Activated T-cell treated with anti-CD3 and anti-CD28 coated beads, Interleukin-2, amount 50 U/mL, for 4 hours (primary cell): ENCODE results near the gene STARD9. TPM values are rescaled to one million over a fixed set of nuclear protein-coding genes. Genes with fewer than 3 reads are reported as not detected.

ENCODE experiments used
- ATAC-seq, 2 donors: fragments of 200-7000 bp; cut with Tn5 transposase; one replicate each; pipeline ENCODE4 v1.10.0; 2021
- DNase-seq: peaks from one replicate; pipeline ENCODE4 v3.0.0-alpha.2; 2020
- H3K27me3 Mint-ChIP-seq: one replicate; pipeline ENCODE4 v1.8.0; 2021; ENCODE audit warnings: low read depth, mixed read lengths
- H3K36me3 Mint-ChIP-seq: one replicate; pipeline ENCODE4 v1.8.0; 2022; ENCODE audit warnings: mixed read lengths; ENCODE audit not compliant: insufficient read depth
- H3K4me1 Mint-ChIP-seq: one replicate; pipeline ENCODE4 v1.8.0; 2021; ENCODE audit warnings: low read depth, mixed read lengths
- H3K4me3 Mint-ChIP-seq: one replicate; pipeline ENCODE4 v1.8.0; 2021; ENCODE audit warnings: mild to moderate bottlenecking, moderate library complexity, mixed read lengths
- H3K9me3 Mint-ChIP-seq: one replicate; pipeline ENCODE4 v1.8.0; 2021; ENCODE audit warnings: mixed read lengths
- total RNA-seq, 3 donors: library from RNA; stranded (reverse); gene quantifications; one replicate each; pipeline ENCODE4 v1.2.1, GENCODE V29; 2021

The STARD9 gene
- total RNA-seq, 3 donors from 2014 or later: 1.9 to 3.6 (median 3.0) TPM

DNA sequence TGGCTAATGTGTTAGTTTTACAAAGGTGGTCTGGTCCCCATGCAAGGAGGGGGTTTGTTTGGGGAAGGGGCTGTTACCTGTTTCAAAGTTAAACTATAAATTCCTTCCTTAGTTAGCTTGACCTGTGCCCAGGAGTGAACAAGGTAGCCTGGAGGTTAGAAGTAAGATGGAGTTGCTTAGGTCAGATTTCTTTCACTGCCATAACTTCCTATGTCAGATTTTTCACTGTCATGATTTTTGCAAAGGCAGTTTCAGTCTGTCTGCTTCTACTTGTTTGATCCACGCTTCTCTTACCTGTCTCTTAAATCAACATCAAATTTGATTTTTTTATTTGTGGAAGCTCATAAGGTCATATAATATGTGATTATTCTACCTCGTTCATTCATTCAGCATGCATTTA, 28.6 kb downstream of the STARD9 start:
- Mint-ChIP-seq H3K27me3 (peaks cover 1% of the 10 kb centered on the region), H3K4me1 (peaks cover 41% of the 10 kb centered on the region), H3K4me3 (no peak overlapping the region), H3K9me3 (no peaks in the 10 kb centered on the region), H3K36me3 (no peaks in the 10 kb centered on the region)
- no peak for DNase-seq
- ATAC-seq: no peak

- Mint-ChIP-seq H3K9me3 (no peaks in the 10 kb centered on the region), H3K4me1 (peaks cover 44% of the 10 kb centered on the region), H3K4me3 (peak overlapping the region; percentile 29), H3K36me3 (no peaks in the 10 kb centered on the region), H3K27me3 (peaks cover under 1% of the 10 kb centered on the region)
- no peak for DNase-seq
- ATAC-seq: no peak
These were observed 29.7 kb downstream of the STARD9 start for GRCh38 chr15:42604894-42605744.

DNA sequence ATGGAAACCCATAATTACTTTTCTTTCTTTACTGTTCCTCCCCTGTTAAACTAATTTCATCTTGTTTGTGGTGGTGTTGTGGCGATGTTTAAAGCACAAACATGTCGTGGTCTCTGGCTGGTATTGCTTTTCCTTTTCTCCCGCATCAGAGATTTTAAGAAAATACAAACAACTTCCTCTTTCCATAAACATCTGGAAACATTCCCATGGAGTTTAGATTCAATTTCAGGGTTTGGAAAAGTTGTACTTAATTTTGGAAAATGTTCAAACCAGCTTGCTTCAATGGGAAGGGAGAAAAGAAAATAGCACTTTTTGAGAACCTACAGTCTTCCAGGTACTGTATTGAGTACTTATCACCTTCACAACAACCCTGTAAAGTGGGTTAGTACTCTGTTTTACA, 30.4 kb downstream of the STARD9 start:
- no peak for DNase-seq
- peaks cover 44% of the 10 kb centered on the region for H3K4me1 Mint-ChIP-seq
- no peaks in the 10 kb centered on the region for H3K27me3 Mint-ChIP-seq
- H3K4me3 Mint-ChIP-seq: no peak overlapping the region
- H3K9me3 Mint-ChIP-seq: no peaks in the 10 kb centered on the region
- ATAC-seq: no peak
- H3K36me3 Mint-ChIP-seq: no peaks in the 10 kb centered on the region

DNA sequence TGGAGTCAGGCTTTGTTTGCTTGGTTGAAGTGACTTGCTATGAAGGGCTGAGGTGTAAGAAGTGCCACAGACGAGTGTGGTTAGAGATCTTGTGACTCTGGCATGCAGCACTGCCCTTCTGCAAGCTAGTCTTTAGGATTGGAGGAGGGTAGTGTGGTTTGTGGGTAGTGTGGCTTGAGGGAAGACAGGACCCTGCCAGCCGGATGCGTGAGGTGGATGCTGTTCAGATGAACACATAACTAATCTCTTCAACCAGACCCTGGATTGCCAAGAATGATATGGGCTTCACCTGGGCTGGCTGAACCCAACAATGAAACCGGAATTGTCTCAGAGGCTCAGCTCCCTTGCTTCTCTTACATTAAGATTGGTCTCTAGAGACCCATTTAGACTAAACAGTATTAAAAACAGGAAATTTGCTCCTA, 32.7 kb downstream of the STARD9 start:
- no peak for DNase-seq
- peak; percentile 61 for ATAC-seq
- Mint-ChIP-seq H3K4me1 (peaks cover 44% of the 10 kb centered on the region), H3K4me3 (peak overlapping the region; percentile 20), H3K27me3 (no peaks in the 10 kb centered on the region), H3K36me3 (no peaks in the 10 kb centered on the region), H3K9me3 (no peaks in the 10 kb centered on the region)

- H3K27me3 Mint-ChIP-seq: no peaks in the 10 kb centered on the region
- DNase-seq: no peak
- peak overlapping the region; percentile 41 for H3K4me3 Mint-ChIP-seq
- H3K36me3 Mint-ChIP-seq: no peaks in the 10 kb centered on the region
- ATAC-seq: peak; percentile 44 to 53
- H3K9me3 Mint-ChIP-seq: no peaks in the 10 kb centered on the region
- H3K4me1 Mint-ChIP-seq: peaks cover 40% of the 10 kb centered on the region
These were observed 33.5 kb downstream of the STARD9 start for GRCh38 chr15:42608752-42609488.

DNA sequence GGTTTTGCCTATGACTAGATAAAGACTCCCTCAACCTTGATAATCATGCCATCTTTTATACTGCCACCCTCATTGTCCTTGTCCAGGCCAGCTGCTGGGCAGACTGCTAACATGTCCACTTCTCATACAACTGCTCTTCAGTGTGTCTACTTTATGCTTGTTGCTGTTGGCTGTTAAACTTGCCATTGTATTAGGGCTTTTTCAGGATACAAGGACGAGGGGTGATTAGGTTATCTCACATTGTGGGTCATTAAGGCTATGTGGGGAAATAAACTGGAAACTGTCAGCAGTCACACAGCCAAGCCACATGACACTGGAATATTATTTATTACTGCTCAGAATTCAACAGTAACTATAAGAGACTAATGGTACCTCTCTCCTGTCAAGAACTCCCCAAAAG, 36.1 kb downstream of the STARD9 start:
- Mint-ChIP-seq H3K4me1 (peaks cover 17% of the 10 kb centered on the region), H3K4me3 (no peak overlapping the region), H3K9me3 (no peaks in the 10 kb centered on the region), H3K27me3 (no peaks in the 10 kb centered on the region), H3K36me3 (no peaks in the 10 kb centered on the region)
- DNase-seq: no peak
- no peak for ATAC-seq

DNA sequence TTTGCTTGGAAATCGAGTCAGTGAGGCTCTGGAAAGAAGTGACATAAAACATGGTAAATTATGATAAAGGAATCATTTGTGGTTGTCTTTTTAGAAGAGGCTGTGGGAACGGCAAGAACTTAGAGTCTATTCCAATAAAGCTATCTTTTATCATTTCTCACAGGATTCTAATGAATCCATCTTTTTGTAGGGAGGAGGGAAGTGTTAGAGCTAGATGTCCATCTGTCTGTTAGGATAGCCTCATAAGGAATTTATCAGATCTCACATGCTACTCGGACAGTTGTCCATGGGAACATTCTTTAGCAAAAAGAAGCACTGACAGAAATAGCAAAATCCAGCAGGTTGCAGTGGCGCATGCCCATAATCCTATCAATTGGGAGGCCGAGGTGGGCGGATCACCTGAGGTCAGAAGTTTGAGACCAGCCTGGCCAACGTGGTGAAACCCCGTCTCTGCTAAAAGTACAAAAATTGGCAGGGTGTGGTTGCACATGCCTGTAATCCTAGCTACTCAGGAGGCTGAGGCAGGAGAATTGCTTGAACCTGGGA, 37.0 kb downstream of the STARD9 start:
- Mint-ChIP-seq H3K4me3 (no peak overlapping the region), H3K4me1 (peaks cover 16% of the 10 kb centered on the region), H3K9me3 (no peaks in the 10 kb centered on the region), H3K36me3 (no peaks in the 10 kb centered on the region), H3K27me3 (no peaks in the 10 kb centered on the region)
- ATAC-seq (no peak), DNase-seq (no peak)

- H3K36me3 Mint-ChIP-seq: no peaks in the 10 kb centered on the region
- no peak overlapping the region for H3K4me3 Mint-ChIP-seq
- ATAC-seq: no peak
- H3K4me1 Mint-ChIP-seq: peaks cover 3% of the 10 kb centered on the region
- DNase-seq: no peak
- H3K27me3 Mint-ChIP-seq: no peaks in the 10 kb centered on the region
- H3K9me3 Mint-ChIP-seq: no peaks in the 10 kb centered on the region
These were observed 40.7 kb downstream of the STARD9 start for GRCh38 chr15:42616107-42616506.

DNA sequence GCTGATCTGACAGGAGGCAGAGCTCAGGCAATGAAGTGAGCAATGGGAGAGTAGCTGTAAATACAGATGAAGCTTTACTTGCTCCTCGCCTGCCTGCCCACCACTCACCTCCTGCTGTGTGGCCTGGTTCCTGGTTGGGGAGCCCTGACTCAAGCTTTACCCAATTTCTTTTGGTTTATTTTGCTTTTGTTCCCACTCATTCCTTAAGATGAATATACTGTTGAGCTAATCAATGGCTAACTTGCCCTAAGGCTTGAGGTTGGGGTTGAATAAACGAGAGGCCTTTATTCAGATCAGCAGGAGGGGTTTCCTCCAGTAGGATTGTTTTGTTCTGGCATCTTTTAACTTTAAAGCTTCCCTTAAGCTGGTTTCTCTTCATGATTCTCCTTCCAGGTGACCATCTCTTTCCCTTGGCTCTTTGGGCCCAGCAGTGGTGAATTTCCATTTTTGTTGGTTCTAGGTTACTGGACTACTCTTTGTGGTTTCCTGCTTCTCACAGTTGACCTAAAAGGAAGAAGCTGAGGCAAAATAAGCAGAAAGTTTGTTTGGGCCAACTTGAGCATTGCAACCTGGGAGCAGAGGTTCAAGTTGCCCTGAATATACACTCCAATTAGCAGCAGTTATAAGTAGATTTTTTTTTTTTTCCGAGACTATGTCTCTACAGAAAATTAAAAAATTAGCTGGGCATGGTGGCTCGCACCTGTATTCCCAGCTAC, 44.4 kb downstream of the STARD9 start:
- ATAC-seq (no peak), DNase-seq (no peak)
- Mint-ChIP-seq H3K36me3 (no peaks in the 10 kb centered on the region), H3K4me3 (no peak overlapping the region), H3K4me1 (peaks cover 3% of the 10 kb centered on the region), H3K27me3 (no peaks in the 10 kb centered on the region), H3K9me3 (no peaks in the 10 kb centered on the region)

- peaks cover 3% of the 10 kb centered on the region for H3K4me1 Mint-ChIP-seq
- H3K36me3 Mint-ChIP-seq: no peaks in the 10 kb centered on the region
- no peak for ATAC-seq
- H3K9me3 Mint-ChIP-seq: no peaks in the 10 kb centered on the region
- no peaks in the 10 kb centered on the region for H3K27me3 Mint-ChIP-seq
- DNase-seq: no peak
- no peak overlapping the region for H3K4me3 Mint-ChIP-seq
These were observed 46.0 kb downstream of the STARD9 start for GRCh38 chr15:42621386-42621785.

- Mint-ChIP-seq H3K36me3 (no peaks in the 10 kb centered on the region), H3K9me3 (no peaks in the 10 kb centered on the region), H3K4me1 (peaks cover 3% of the 10 kb centered on the region), H3K27me3 (no peaks in the 10 kb centered on the region), H3K4me3 (no peak overlapping the region)
- DNase-seq (no peak), ATAC-seq (no peak)
These were observed 46.9 kb downstream of the STARD9 start for GRCh38 chr15:42621996-42622925.

DNA sequence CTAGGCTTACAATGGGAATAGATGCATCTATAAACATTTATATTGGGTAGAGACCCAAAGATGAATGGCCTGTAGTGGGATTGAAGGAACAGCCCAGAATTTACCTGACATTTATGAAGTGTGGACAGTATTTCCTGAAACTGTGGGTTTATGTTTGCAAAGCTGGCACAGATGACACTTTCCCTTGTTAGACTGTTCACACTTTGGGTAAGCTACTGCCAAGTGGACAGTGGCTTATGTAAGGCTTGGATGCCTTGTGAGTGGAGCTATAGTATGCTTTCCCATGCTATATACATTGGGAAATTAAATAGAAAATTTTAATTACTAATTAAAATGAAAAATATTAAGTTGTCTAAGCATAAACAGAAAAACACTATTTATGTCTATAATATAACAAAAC, 48.5 kb downstream of the STARD9 start:
- H3K9me3 Mint-ChIP-seq: no peaks in the 10 kb centered on the region
- ATAC-seq: no peak
- no peak overlapping the region for H3K4me3 Mint-ChIP-seq
- no peaks in the 10 kb centered on the region for H3K27me3 Mint-ChIP-seq
- no peak for DNase-seq
- H3K4me1 Mint-ChIP-seq: peaks cover 3% of the 10 kb centered on the region
- no peaks in the 10 kb centered on the region for H3K36me3 Mint-ChIP-seq

- H3K4me3 Mint-ChIP-seq: no peak overlapping the region
- no peaks in the 10 kb centered on the region for H3K27me3 Mint-ChIP-seq
- H3K9me3 Mint-ChIP-seq: no peaks in the 10 kb centered on the region
- peaks cover 3% of the 10 kb centered on the region for H3K36me3 Mint-ChIP-seq
- H3K4me1 Mint-ChIP-seq: no peaks in the 10 kb centered on the region
- ATAC-seq: no peak
- DNase-seq: no peak
These were observed 52.1 kb downstream of the STARD9 start for GRCh38 chr15:42627485-42627884.
